ENCODE measurements around the gene CSMD2.

CSMD2 gene

GRCh38 chr1:33727310-33727709, 437.7 kb downstream of the CSMD2 start:
- peak; percentile 28 for DNase-seq

GRCh38 chr1:33726274-33726804, 438.7 kb downstream of the CSMD2 start:
- peak; percentile 15 for DNase-seq

GRCh38 chr1:33725556-33726160, 439.4 kb downstream of the CSMD2 start:
- no peak for DNase-seq

GRCh38 chr1:33725037-33725436, 440.0 kb downstream of the CSMD2 start:
- DNase-seq = peak; percentile 15

- peak; percentile 38 for DNase-seq
These were observed 440.7 kb downstream of the CSMD2 start for GRCh38 chr1:33724348-33724747.

- no peak for DNase-seq
These were observed 441.8 kb downstream of the CSMD2 start for GRCh38 chr1:33723251-33723650.

- DNase-seq = peak; percentile 15
These were observed 443.7 kb downstream of the CSMD2 start for GRCh38 chr1:33721301-33721815.

- DNase-seq = peak; percentile 37
These were observed 445.0 kb downstream of the CSMD2 start for GRCh38 chr1:33719771-33720670.

GRCh38 chr1:33719326-33719725, 445.7 kb downstream of the CSMD2 start:
- DNase-seq = peak; percentile 1

GRCh38 chr1:33718186-33718585, 446.8 kb downstream of the CSMD2 start:
- peak; percentile 11 for DNase-seq

- DNase-seq = peak; percentile 19
These were observed 447.9 kb downstream of the CSMD2 start for GRCh38 chr1:33716976-33717688.

GRCh38 chr1:33715195-33715811, 449.7 kb downstream of the CSMD2 start:
- peak; percentile 9 for DNase-seq

GRCh38 chr1:33714421-33714820, 450.6 kb downstream of the CSMD2 start:
- peak; percentile 35 for DNase-seq

- peak; percentile 21 for DNase-seq
These were observed 451.8 kb downstream of the CSMD2 start for GRCh38 chr1:33713058-33713877.

GRCh38 chr1:33712186-33712585, 452.8 kb downstream of the CSMD2 start:
- DNase-seq = no peak

- DNase-seq = no peak
These were observed 453.5 kb downstream of the CSMD2 start for GRCh38 chr1:33711511-33711910.

- no peak for DNase-seq
These were observed 454.1 kb downstream of the CSMD2 start for GRCh38 chr1:33710967-33711366.

GRCh38 chr1:33709783-33710718, 455.0 kb downstream of the CSMD2 start:
- no peak for DNase-seq

- no peak for DNase-seq
These were observed 455.8 kb downstream of the CSMD2 start for GRCh38 chr1:33709174-33709782.

- no peak for DNase-seq
These were observed 458.3 kb downstream of the CSMD2 start for GRCh38 chr1:33706634-33707255.

Data from activated CD8-positive, alpha-beta memory T cell treated with anti-CD3 and anti-CD28 coated beads for 24 hours (primary cell).